Measurements from ENCODE around the gene LRRK1.

LRRK1 gene

GRCh38 chr15:101043911-101044624 lies 124.9 kb downstream of the LRRK1 start:
- no peak for DNase-seq (ENCODE audit: low spot score)

DNA sequence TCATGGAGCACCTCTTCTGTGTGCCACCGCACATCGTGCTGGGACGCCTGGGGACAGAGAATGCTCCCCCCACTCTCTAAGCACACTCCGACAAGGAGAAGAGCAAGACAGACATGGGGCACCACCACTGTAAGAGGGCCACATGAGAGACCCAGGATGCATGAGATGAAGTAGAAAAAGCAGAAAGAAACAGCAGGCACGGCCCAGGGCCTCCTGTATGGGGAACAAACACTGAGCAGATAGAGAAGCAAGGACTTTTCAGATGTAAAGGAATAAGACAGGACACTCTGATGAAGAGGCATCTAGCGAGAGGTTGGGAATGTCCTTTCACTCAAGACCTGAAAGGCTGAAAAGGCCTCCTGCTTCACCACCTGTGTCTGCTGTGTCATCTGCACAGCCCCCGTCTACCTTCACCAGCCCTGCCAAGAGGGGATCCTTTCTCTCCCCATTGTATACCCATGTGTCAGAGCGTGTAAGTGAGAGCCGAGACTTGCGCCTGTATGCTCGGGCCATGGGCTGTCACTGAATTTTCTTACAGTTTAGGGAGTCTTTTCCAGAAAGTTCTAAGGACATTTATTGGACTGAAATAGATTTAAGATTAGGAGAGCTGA lies 125.6 kb downstream of the LRRK1 start:
- no peak for DNase-seq (ENCODE audit: low spot score)

- no peak for DNase-seq (ENCODE audit: low spot score)
Measured at GRCh38 chr15:101045236-101045646, 126.1 kb downstream of the LRRK1 start.

GRCh38 chr15:101045835-101046691 lies 126.9 kb downstream of the LRRK1 start:
- no peak for DNase-seq (ENCODE audit: low spot score)

- DNase-seq (ENCODE audit: low spot score) = no peak
Measured at GRCh38 chr15:101046826-101047225, 127.7 kb downstream of the LRRK1 start.

- no peak for DNase-seq (ENCODE audit: low spot score)
Measured at GRCh38 chr15:101047301-101047781, 128.2 kb downstream of the LRRK1 start.

- no peak for DNase-seq (ENCODE audit: low spot score)
Measured at GRCh38 chr15:101048176-101048575, 129.0 kb downstream of the LRRK1 start.

GRCh38 chr15:101048581-101049030 lies 129.4 kb downstream of the LRRK1 start:
- DNase-seq (ENCODE audit: low spot score) = no peak

DNA sequence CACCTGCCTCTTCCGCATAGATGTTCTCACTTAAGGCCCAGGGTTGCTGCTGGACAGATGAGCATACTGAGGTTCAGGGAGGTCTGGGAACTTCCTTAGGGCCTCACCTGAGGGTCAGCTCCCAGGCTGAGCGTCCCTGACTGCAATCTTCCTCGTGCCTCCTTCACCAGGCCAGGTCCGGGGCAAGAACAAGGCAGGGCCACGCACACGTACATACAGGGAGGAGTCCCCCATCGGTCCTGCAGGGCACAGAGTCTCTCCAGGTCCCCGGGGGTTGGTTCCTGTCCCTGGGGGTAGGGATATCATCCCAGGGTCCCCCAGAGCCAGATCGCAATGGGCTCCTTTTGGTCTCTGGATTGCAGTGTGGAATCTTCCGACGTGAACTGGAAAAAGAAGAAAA lies 130.1 kb downstream of the LRRK1 start:
- no peak for DNase-seq (ENCODE audit: low spot score)

DNA sequence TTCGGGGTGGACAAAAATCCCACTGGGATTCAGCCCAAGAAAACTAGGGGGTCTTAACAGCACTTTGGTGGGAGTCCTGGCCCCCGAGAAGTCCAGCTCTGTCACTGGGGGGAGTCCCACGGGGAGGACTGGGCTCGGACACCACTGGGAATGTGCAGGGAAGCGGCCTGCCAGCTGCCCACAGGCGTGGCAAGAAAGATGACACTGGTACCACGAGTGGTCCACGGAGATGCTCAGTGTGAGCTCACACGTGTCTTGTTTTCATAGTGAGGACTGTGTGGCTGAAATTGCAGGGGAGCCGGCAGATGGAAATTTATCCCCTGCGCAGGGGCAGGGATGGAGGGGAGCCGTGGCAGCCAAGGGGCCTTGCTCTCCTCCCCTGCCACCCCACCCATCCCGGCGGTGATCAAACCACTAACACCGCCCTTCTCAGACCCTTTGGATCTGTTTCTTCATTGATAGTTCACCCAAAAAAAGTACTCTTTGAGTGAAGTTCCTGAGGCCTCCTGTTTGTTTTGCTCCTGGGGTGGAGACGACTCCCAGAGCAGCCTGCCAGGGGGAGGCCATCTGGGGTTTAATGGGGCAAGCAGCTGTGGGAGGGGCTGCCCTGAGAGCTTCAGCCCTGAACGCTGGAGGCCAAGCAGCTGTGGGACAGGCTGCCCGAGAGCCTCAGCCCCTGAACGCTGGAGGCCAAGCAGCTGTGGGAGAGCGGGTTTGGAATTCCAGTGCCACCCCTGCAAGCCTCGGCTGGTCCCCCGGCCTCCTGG lies 130.9 kb downstream of the LRRK1 start:
- no peak for DNase-seq (ENCODE audit: low spot score)

DNA sequence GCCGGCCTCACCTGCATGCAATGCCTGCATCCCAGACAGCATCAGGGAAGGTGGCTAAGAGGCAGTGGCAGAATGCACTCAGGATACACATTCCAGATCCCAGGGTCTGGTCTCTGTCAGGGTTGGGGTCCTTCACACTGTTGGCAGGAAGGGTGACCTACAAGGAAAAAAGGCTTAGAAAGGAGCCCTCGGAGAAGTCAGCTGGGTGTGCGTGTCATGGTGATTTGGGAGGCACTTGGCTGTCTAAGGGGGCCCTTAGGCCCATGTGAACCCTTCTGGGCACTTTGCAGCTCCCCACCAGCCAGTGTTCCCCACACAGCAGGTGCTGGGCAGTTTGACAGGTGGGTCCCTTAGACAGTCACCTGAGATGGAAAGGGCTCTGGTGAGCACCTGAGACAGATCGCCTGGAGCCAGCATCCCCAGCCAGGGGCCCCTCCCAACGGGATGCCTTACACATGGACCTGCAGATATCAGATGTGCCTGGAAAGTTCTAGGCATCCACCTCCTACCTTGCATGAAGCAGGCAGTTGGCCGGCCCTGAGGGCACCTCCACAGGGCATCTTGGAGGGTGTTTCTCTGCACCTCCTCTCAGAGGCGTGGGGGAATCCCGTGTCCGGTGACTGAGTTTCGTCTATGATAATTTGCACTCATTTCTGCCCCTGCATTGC lies 131.6 kb downstream of the LRRK1 start:
- no peak for DNase-seq (ENCODE audit: low spot score)

DNA sequence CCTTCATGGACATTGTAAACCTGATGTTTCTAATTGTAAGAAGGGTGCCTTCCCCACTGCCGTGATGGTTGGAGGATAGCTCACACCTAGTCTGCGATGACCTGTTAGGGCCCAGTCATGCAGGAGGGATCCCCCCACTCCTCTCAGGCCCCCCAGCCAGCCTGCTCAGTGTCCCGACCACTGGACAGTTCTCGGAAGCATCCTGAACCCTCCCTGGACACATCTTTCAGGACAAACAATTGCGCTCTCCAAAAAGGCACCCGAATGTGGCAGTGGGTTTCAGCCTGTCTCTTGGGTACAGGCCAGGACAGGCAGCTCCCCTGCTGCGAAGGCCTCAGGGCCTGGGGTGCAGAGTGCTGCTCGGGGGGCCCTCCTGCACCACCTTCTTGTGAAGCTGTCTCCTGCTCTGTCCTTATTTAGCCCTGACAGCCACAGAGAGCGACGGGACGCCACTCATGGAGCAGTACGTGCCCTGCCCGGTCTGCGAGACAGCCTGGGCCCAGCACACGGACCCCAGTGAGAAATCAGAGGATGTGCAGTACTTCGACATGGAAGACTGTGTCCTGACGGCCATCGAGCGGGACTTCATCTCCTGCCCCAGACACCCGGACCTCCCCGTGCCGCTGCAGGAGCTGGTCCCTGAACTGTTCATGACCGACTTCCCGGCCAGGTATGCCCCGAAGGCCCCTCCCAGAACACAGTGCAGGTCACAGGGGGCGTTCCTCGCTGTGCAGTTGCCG lies 132.3 kb downstream of the LRRK1 start:
- no peak for DNase-seq (ENCODE audit: low spot score)

DNA sequence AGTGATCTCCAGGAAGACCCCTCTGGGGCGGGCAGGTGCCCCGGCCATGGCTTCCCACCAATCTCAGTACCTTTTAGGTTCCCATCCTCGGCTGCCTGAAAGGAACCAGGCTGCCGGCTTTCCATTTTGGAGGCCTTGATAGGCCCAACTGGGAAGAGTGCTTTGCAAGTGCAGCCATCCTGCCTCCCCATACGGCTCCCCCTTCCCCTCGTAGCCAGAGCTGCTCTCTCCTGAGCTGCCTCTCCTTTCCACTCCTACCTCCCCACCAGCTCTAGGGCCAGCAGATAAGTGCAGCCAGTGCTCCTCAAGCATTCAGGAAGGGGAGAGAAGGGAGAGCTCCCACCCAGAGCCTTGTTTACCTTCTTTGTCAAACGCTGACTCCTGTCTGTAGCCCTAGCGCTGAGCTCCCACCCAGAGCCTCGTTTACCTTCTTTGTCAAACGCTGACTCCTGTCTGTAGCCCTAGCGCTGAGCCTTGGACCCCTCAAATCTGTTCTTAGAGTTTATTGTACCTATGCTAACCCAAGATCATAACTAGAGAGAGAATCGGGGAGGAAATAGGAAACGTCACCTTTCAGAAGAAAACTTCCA lies 133.0 kb downstream of the LRRK1 start:
- DNase-seq (ENCODE audit: low spot score) = no peak

DNA sequence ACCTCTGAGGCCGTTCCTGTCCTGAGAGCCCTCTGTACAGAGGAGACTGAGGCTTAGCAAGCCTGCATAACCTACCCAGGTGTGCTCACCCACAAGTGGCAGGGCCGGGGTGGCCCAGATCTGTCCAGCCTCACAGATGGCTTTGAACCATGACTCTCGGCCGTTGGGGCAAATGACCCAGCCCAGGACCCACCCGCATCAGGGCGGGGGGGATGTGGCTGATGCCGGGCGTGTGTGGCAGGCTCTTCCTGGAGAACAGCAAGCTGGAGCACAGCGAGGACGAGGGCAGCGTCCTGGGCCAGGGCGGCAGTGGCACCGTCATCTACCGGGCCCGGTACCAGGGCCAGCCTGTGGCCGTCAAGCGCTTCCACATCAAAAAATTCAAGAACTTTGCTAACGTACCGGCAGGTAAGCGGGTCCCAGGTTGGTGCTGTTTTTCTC lies 133.5 kb downstream of the LRRK1 start:
- no peak for DNase-seq (ENCODE audit: low spot score)

GRCh38 chr15:101053261-101053660 lies 134.1 kb downstream of the LRRK1 start:
- no peak for DNase-seq (ENCODE audit: low spot score)

DNA sequence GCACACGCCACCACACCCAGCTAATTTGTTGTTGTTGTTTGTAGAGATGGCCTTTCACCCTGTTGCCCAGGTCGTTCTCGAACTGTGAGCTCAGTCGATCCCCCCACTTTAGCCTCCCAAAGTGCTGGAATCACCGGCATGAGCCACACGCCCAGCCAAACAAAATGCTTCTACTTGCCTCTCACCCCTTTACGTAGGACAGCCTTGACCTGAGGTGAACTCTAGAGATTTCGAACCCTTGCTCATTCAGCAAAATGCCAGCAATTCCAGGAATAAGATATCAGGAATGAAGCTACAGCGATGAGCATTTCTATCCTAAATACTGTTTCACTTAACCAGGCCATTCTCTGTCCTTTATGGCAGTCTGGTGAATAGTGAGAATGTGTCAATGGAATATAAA lies 135.0 kb downstream of the LRRK1 start:
- no peak for DNase-seq (ENCODE audit: low spot score)

- DNase-seq (ENCODE audit: low spot score) = no peak
Measured at GRCh38 chr15:101054991-101055390, 135.8 kb downstream of the LRRK1 start.

DNA sequence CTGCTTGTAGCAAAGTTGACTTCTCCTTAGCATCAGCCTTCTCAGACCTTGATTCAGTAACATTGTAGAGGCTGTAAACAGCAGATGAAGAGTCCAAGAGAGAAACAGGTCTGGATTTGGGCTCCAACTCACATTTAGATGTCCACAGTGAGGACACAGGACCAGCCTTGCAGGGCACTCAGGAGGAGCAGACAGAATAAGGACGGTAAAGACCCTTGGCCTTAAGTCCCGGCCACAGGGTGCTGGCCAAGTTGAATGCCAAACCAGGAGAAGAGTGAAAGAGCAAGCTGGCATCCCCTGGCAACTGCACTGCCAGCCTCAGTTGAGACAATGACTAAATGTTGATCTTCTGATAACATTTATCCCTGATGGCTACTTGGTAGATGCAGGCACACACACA lies 136.3 kb downstream of the LRRK1 start:
- no peak for DNase-seq (ENCODE audit: low spot score)

- no peak for DNase-seq (ENCODE audit: low spot score)
Measured at GRCh38 chr15:101056366-101057334, 137.5 kb downstream of the LRRK1 start.

Data from NAMALWA (cell line).